GM12872 (cell line): Measurements from ENCODE around the gene PRDM16.

ENCODE experiments used
- CTCF ChIP-seq: IDR thresholded peaks from 3 replicates; pipeline ENCODE4 v1.5.1; 2011; ENCODE audit warnings: low read depth, mild to moderate bottlenecking, low read length, moderate library complexity; ENCODE audit not compliant: insufficient read depth

Gene PRDM16

GRCh38 chr1:3219791-3220467 is 150.9 kb downstream of the PRDM16 start:
- no peak for TF ChIP-seq CTCF

GRCh38 chr1:3221112-3222041 is 152.4 kb downstream of the PRDM16 start:
- TF ChIP-seq CTCF: no peak

- TF ChIP-seq CTCF: no peak
Measured at GRCh38 chr1:3222042-3222692, 153.2 kb downstream of the PRDM16 start.

GRCh38 chr1:3225661-3226060 is 156.7 kb downstream of the PRDM16 start:
- no peak for TF ChIP-seq CTCF

GRCh38 chr1:3226191-3226590 is 157.2 kb downstream of the PRDM16 start:
- no peak for TF ChIP-seq CTCF

- TF ChIP-seq CTCF: no peak
Measured at GRCh38 chr1:3226701-3227350, 157.8 kb downstream of the PRDM16 start.

GRCh38 chr1:3227351-3227704 is 158.3 kb downstream of the PRDM16 start:
- TF ChIP-seq CTCF: no peak
